Sigmoid colon (tissue), 7 donors: ENCODE measurements around the gene KIAA2012. TPM values are rescaled to one million over a fixed set of nuclear protein-coding genes. Genes with fewer than 3 reads are reported as not detected.

Source experiments
- DNase-seq: peaks from one replicate; pipeline ENCODE4 v3.0.0-alpha.2; 2019
- H3K27ac ChIP-seq, 4 donors: fragments of 200-600 bp; sonication (generic); one replicate each; pipeline ENCODE4 v1.5.1; 2016 to 2019; ENCODE audit warnings: mild to moderate bottlenecking in 1 of 4
- H3K27me3 ChIP-seq, 3 donors: fragments of 200-600 bp; sonication (generic); one replicate each; pipeline ENCODE4 v1.5.1; 2019; ENCODE audit warnings: mild to moderate bottlenecking in 1 of 3
- H3K36me3 ChIP-seq, 4 donors: fragments of 200-600 bp; sonication (generic); one replicate each; pipeline ENCODE4 v1.5.1; 2016 to 2019
- H3K4me1 ChIP-seq, 4 donors: fragments of 200-600 bp; sonication (generic); one replicate each; pipeline ENCODE4 v1.5.1; 2017 to 2019
- H3K4me3 ChIP-seq, 4 donors: fragments of 200-600 bp; sonication (generic); one replicate each; pipeline ENCODE4 v1.5.1; 2017 to 2019; ENCODE audit warnings: mild to moderate bottlenecking in 2 of 4, moderate library complexity in 1 of 4
- H3K9me3 ChIP-seq, 4 donors: fragments of 200-600 bp in 3 of 4; sonication (generic) in 3 of 4; one replicate each; pipeline versions ENCODE4 v1.5.1 to v1.6.1; 2013 to 2019
- CTCF ChIP-seq, 4 experiments: fragments of 450-650 bp in 3 of 4; fragments of 200-600 bp in 1 of 4; IDR thresholded peaks; one replicate each; pipeline ENCODE4 v1.5.1; 2016 to 2019; ENCODE audit warnings: antibody characterized with exemption in 4 of 4, mild to moderate bottlenecking in 3 of 4, moderate library complexity in 2 of 4
- EP300 ChIP-seq, 4 donors: sonication (generic); formaldehyde crosslinking; IDR thresholded peaks; one replicate each; pipeline ENCODE4 v1.6.1; 2017; ENCODE audit warnings: antibody characterized with exemption in 4 of 4
- POLR2A ChIP-seq, 2 donors: fragments of 450-650 bp; IDR thresholded peaks; one replicate each; pipeline ENCODE4 v1.6.1; 2016; ENCODE audit warnings: antibody characterized with exemption in 2 of 2, mild to moderate bottlenecking in 2 of 2, moderate library complexity in 2 of 2
- POLR2AphosphoS5 ChIP-seq, 4 donors: sonication (generic); formaldehyde crosslinking; IDR thresholded peaks; one replicate each; pipeline ENCODE4 v1.6.1; 2017; ENCODE audit warnings: antibody characterized with exemption in 4 of 4
- WGBS, 2 donors: extraction: QIAGEN DNeasy Blood & Tissue Kit; methylation state at CpG; one replicate each; pipeline ENCODE4 v1.1.7; 2013; 5-methylcytosine and 5-hydroxymethylcytosine counted together
- intact Hi-C: fragments of 100-400 bp; cut with DNase I; formaldehyde crosslinking; loops from one replicate; pipeline ENCODE4 v1.15.1; 2023
- polyA plus RNA-seq, 3 donors: library from polyadenylated mRNA; stranded (reverse); fragments of 200-250 nt; gene quantifications; one replicate each; pipeline ENCODE4 v1.2.3, GENCODE V29; 2013
- total RNA-seq, 4 donors: library from RNA; depleted of rRNA; stranded (reverse); fragments of >200 nt; gene quantifications; one replicate each; pipeline ENCODE4 v1.1.0, GENCODE V29; 2016
- donor health status: healthy with polysubstance abuse.
- donor health status: Bipolar disorder and iron deficiency.
- donor health status: healthy.

The KIAA2012 gene
- total and polyA plus RNA-seq, 7 donors: 0.04 to 0.83 (median 0.16) TPM; not detected in 4

GRCh38 chr2:202115479-202115971, 42.5 kb downstream of the KIAA2012 start:
- 45% methylated on average over 1 of the region's 1 CpG for WGBS, 2 donors
- Histone ChIP-seq H3K27me3 (no peaks in the 10 kb centered on the region), H3K4me3 (no peak overlapping the region), H3K36me3 (no peaks in the 10 kb centered on the region), H3K4me1 (no peaks in the 10 kb centered on the region), H3K27ac (peak overlapping the region in 1 of 4 donors; percentile 7), H3K9me3 (no peaks in the 10 kb centered on the region)
- DNase-seq: no peak
- intact Hi-C loops: no loop called here
- TF ChIP-seq CTCF (IDR thresholded peaks at IDR 0.05) (no peak), POLR2A (IDR thresholded peaks at IDR 0.05) (no peak), EP300 (IDR thresholded peaks at IDR 0.05) (no peak), POLR2AphosphoS5 (IDR thresholded peaks at IDR 0.05) (no peak)

GRCh38 chr2:202116691-202117090, 43.6 kb downstream of the KIAA2012 start:
- TF ChIP-seq EP300 (IDR thresholded peaks at IDR 0.05) (no peak), CTCF (IDR thresholded peaks at IDR 0.05) (no peak), POLR2A (IDR thresholded peaks at IDR 0.05) (no peak), POLR2AphosphoS5 (IDR thresholded peaks at IDR 0.05) (no peak)
- WGBS, 2 donors: 80 to 86% methylated on average over 1 of the region's 1 CpG
- H3K27ac ChIP-seq: no peak overlapping the region
- intact Hi-C loops: no loop called here
- DNase-seq: no peak
- no peaks in the 10 kb centered on the region for H3K9me3 ChIP-seq
- H3K27me3 ChIP-seq: no peaks in the 10 kb centered on the region
- no peaks in the 10 kb centered on the region for H3K36me3 ChIP-seq
- H3K4me3 ChIP-seq: no peak overlapping the region
- no peaks in the 10 kb centered on the region for H3K4me1 ChIP-seq

- Histone ChIP-seq H3K27me3 (no peaks in the 10 kb centered on the region), H3K4me1 (no peaks in the 10 kb centered on the region), H3K27ac (no peak overlapping the region), H3K36me3 (no peaks in the 10 kb centered on the region), H3K9me3 (no peaks in the 10 kb centered on the region), H3K4me3 (no peak overlapping the region)
- no peak for TF ChIP-seq CTCF (IDR thresholded peaks at IDR 0.05)
- TF ChIP-seq EP300 (IDR thresholded peaks at IDR 0.05): no peak
- no peak for TF ChIP-seq POLR2AphosphoS5 (IDR thresholded peaks at IDR 0.05)
- no peak for TF ChIP-seq POLR2A (IDR thresholded peaks at IDR 0.05)
- WGBS, 2 donors: 74 to 90% methylated on average over 1 of the region's 1 CpG
- no peak for DNase-seq
- intact Hi-C loops: no loop called here
Measured at GRCh38 chr2:202118168-202118567, 45.1 kb downstream of the KIAA2012 start.

- intact Hi-C loops: no loop called here
- WGBS, 2 donors: 87 to 91% methylated on average over 3 of the region's 3 CpGs
- no peak for DNase-seq
Measured at GRCh38 chr2:202120828-202121227, 47.8 kb downstream of the KIAA2012 start.

More at GRCh38 chr2:202120828-202121227, 47.8 kb downstream of the KIAA2012 start:
- Histone ChIP-seq H3K27me3 (no peaks in the 10 kb centered on the region), H3K9me3 (no peaks in the 10 kb centered on the region), H3K27ac (no peak overlapping the region), H3K4me3 (no peak overlapping the region), H3K36me3 (no peaks in the 10 kb centered on the region), H3K4me1 (no peaks in the 10 kb centered on the region)
- TF ChIP-seq EP300 (IDR thresholded peaks at IDR 0.05): no peak
- no peak for TF ChIP-seq POLR2AphosphoS5 (IDR thresholded peaks at IDR 0.05)
- no peak for TF ChIP-seq POLR2A (IDR thresholded peaks at IDR 0.05)
- no peak for TF ChIP-seq CTCF (IDR thresholded peaks at IDR 0.05)
